GM12864 (cell line): ENCODE results near the gene KIT.

Experiments used
- DNase-seq: peaks from one replicate; pipeline ENCODE4 v3.0.0-alpha.2; 2011; ENCODE audit warnings: low read depth
- H3K4me3 ChIP-seq: 2 replicates; pipeline ENCODE4 v1.5.1; 2011; ENCODE audit warnings: mild to moderate bottlenecking, low read depth, low read length, control low read depth
- CTCF ChIP-seq: IDR thresholded peaks from 2 replicates; pipeline ENCODE4 v1.5.1; 2011; ENCODE audit warnings: low read depth, mild to moderate bottlenecking, moderate library complexity, low read length, control low read depth, inconsistent platforms; ENCODE audit errors: missing control alignments

The KIT gene

GRCh38 chr4:54754394-54754793, 96.6 kb downstream of the KIT start:
- no peak for TF ChIP-seq CTCF
- no peak for DNase-seq
- H3K4me3 ChIP-seq: no peak overlapping the region

- H3K4me3 ChIP-seq: no peak overlapping the region
- DNase-seq: no peak
- TF ChIP-seq CTCF: no peak
These were observed 106.7 kb downstream of the KIT start for GRCh38 chr4:54764476-54764875.

GRCh38 chr4:54767376-54767775, 109.6 kb downstream of the KIT start:
- TF ChIP-seq CTCF: no peak
- H3K4me3 ChIP-seq: no peak overlapping the region
- no peak for DNase-seq

- DNase-seq: no peak
- no peak overlapping the region for H3K4me3 ChIP-seq
- TF ChIP-seq CTCF: no peak
These were observed 115.3 kb downstream of the KIT start for GRCh38 chr4:54773022-54773421.

GRCh38 chr4:54779036-54779435, 121.3 kb downstream of the KIT start:
- no peak for DNase-seq
- no peak for TF ChIP-seq CTCF
- no peak overlapping the region for H3K4me3 ChIP-seq

GRCh38 chr4:54779476-54780148, 121.9 kb downstream of the KIT start:
- no peak overlapping the region for H3K4me3 ChIP-seq
- DNase-seq: no peak
- TF ChIP-seq CTCF: no peak

- no peak for DNase-seq
- no peak for TF ChIP-seq CTCF
- H3K4me3 ChIP-seq: no peak overlapping the region
These were observed 122.4 kb downstream of the KIT start for GRCh38 chr4:54780149-54780495.
